GM19395 (cell line): Measurements from ENCODE around the gene CAMK4.
"Not testable (repeated sequence)": the region's sequence is repeated elsewhere in the genome, so short reads cannot be mapped to it uniquely, and the experiment has no call there.

Experiments
- ATAC-seq: cut with Tn5 transposase; IDR thresholded peaks from one replicate; pipeline ENCODE4 v1.9.1; 2021; ENCODE audit warnings: mild to moderate bottlenecking, moderate library complexity; ENCODE audit not compliant: unreplicated experiment

CAMK4 gene

GRCh38 chr5:111409266-111409665 lies 185.1 kb downstream of the CAMK4 start:
- not testable (repeated sequence) for ATAC-seq

GRCh38 chr5:111410067-111410466 lies 185.9 kb downstream of the CAMK4 start:
- not testable (repeated sequence) for ATAC-seq

- no peak for ATAC-seq
Observed at GRCh38 chr5:111411301-111411700, 187.1 kb downstream of the CAMK4 start.

GRCh38 chr5:111412593-111412992 lies 188.4 kb downstream of the CAMK4 start:
- no peak for ATAC-seq

- ATAC-seq: no peak
Observed at GRCh38 chr5:111415053-111415452, 190.9 kb downstream of the CAMK4 start.

GRCh38 chr5:111422245-111422644 lies 198.1 kb downstream of the CAMK4 start:
- peak; percentile 76 for ATAC-seq

- ATAC-seq: no peak
Observed at GRCh38 chr5:111422747-111423720, 198.8 kb downstream of the CAMK4 start.

GRCh38 chr5:111425205-111425604 lies 201.0 kb downstream of the CAMK4 start:
- ATAC-seq: no peak

- no peak for ATAC-seq
Observed at GRCh38 chr5:111427762-111428161, 203.6 kb downstream of the CAMK4 start.

- ATAC-seq: no peak
Observed at GRCh38 chr5:111432883-111433536, 208.8 kb downstream of the CAMK4 start.

- ATAC-seq: no peak
Observed at GRCh38 chr5:111434800-111435199, 210.6 kb downstream of the CAMK4 start.

- ATAC-seq: no peak
Observed at GRCh38 chr5:111439473-111440075, 215.4 kb downstream of the CAMK4 start.

GRCh38 chr5:111447099-111447498 lies 222.9 kb downstream of the CAMK4 start:
- ATAC-seq: no peak

GRCh38 chr5:111447822-111448221 lies 223.6 kb downstream of the CAMK4 start:
- ATAC-seq: no peak

GRCh38 chr5:111453295-111453694 lies 229.1 kb downstream of the CAMK4 start:
- ATAC-seq: no peak

GRCh38 chr5:111453747-111454146 lies 229.6 kb downstream of the CAMK4 start:
- no peak for ATAC-seq

- ATAC-seq: no peak
Observed at GRCh38 chr5:111454198-111454622, 230.0 kb downstream of the CAMK4 start.

GRCh38 chr5:111454776-111455175 lies 230.6 kb downstream of the CAMK4 start:
- ATAC-seq: no peak

GRCh38 chr5:111461255-111461671 lies 237.1 kb downstream of the CAMK4 start:
- ATAC-seq: peak; percentile 75

- ATAC-seq: no peak
Observed at GRCh38 chr5:111461934-111462333, 237.8 kb downstream of the CAMK4 start.

- no peak for ATAC-seq
Observed at GRCh38 chr5:111463311-111463710, 239.1 kb downstream of the CAMK4 start.
